Measurements from ENCODE around the gene CLK1. TPM values are rescaled to one million over a fixed set of nuclear protein-coding genes. Genes with fewer than 3 reads are reported as not detected.
"Not testable (repeated sequence)": the region's sequence is repeated elsewhere in the genome, so short reads cannot be mapped to it uniquely, and the experiment has no call there.

CLK1 gene
- total and polyA plus RNA-seq, 2 donors (not counting 3 experiments of a cell fraction or from before 2014, with no cell fraction given), result 61.4 to 92.4 TPM

- peaks cover 36% of the 10 kb centered on the region for H3K79me2 ChIP-seq (ENCODE audit: control insufficient read depth, insufficient read depth, low read length)
- POLR2A ChIA-PET, result interaction anchor here (0.7 kb wide), 1 partner anchor 13 kb away, joined by 3 read pairs; no protein-coding TSS in a partner anchor
Observed at GRCh38 chr2:200818732-200819131, 45.7 kb downstream of the CLK1 start.

GRCh38 chr2:200814917-200815316 lies 49.5 kb downstream of the CLK1 start:
- no TSS peak for BruUV-seq (replicated peaks)
- Histone ChIP-seq H3K4me2 (ENCODE audit: insufficient read depth, low read length) (no peak overlapping the region), H3K36me3 (ENCODE audit: control insufficient read depth in 2 of 2, extremely low read depth in 1 of 2, insufficient read depth in 2 of 2, low read length in 2 of 2) (peaks cover 27 to 46% of the 10 kb centered on the region in 2 experiments)

More at GRCh38 chr2:200818732-200819131, 45.7 kb downstream of the CLK1 start:
- H3K9me1 ChIP-seq (replicated peaks; ENCODE audit: control insufficient read depth, extremely low read depth, insufficient read depth, low read length); H3K27me3 ChIP-seq (ENCODE audit: control insufficient read depth in 2 of 2, insufficient read depth in 2 of 2, low read length in 2 of 2); DNase-seq (ENCODE audit: low read depth, low spot score); H3K27ac ChIP-seq (ENCODE audit: insufficient read depth, low read depth, low read length); H3K9me3 ChIP-seq (replicated peaks; ENCODE audit: control insufficient read depth, insufficient read depth, low read length); BruUV-seq (replicated peaks); H3K4me1 ChIP-seq (ENCODE audit: control insufficient read depth, extremely low read depth, insufficient read depth, low read length); H2AFZ ChIP-seq (ENCODE audit: low read depth, low read length); FAIRE-seq; H3K4me3 ChIP-seq (replicated peaks in 1 of 3; ENCODE audit: insufficient read depth in 1 of 3, low read depth in 1 of 3, low read length in 3 of 3); H3K9ac ChIP-seq (replicated peaks; ENCODE audit: extremely low read depth, insufficient read depth, low read length); dilution Hi-C loops (cut with MboI; ENCODE audit: extremely low pct_ligation_motif_present, low sequenced_read_pairs); intact Hi-C loops (cut with micrococcal nuclease); H3K4me2 ChIP-seq (ENCODE audit: insufficient read depth, low read length): not testable (repeated sequence)
- peaks cover 13% of the 10 kb centered on the region for H4K20me1 ChIP-seq (replicated peaks; ENCODE audit: control insufficient read depth, extremely low read depth, insufficient read depth, low read length)
- H3K36me3 ChIP-seq (ENCODE audit: control insufficient read depth in 2 of 2, extremely low read depth in 1 of 2, insufficient read depth in 2 of 2, low read length in 2 of 2), result peaks cover 37 to 53% of the 10 kb centered on the region in 2 experiments
- CTCF ChIA-PET, result interaction anchor here (1.0 to 2.2 kb wide), 6 partner anchors 9 to 115 kb away, joined by 3 to 9 read pairs (median 4); no protein-coding TSS in a partner anchor

More at GRCh38 chr2:200814917-200815316, 49.5 kb downstream of the CLK1 start:
- H3K4me1 ChIP-seq (ENCODE audit: control insufficient read depth, extremely low read depth, insufficient read depth, low read length), result peaks cover 28% of the 10 kb centered on the region
- H2AFZ ChIP-seq (ENCODE audit: low read depth, low read length), result no peak overlapping the region
- peaks cover 57% of the 10 kb centered on the region for H3K79me2 ChIP-seq (ENCODE audit: control insufficient read depth, insufficient read depth, low read length)
- DNase-seq (ENCODE audit: low read depth, low spot score), result no peak
- TF ChIP-seq POLR2A (IDR thresholded peaks at IDR 0.05; ENCODE audit: low read depth, low read length) (no peak), FOS (IDR thresholded peaks at IDR 0.05; ENCODE audit: borderline replicate concordance, insufficient read depth, low read length) (no peak), MYC (IDR thresholded peaks at IDR 0.05; ENCODE audit: low read depth, low read length) (no peak), EZH2 (IDR thresholded peaks at IDR 0.05; ENCODE audit: borderline replicate concordance, low read depth, low read length, severe bottlenecking) (no peak), MAX (IDR thresholded peaks at IDR 0.05; ENCODE audit: insufficient read depth, insufficient read length) (no peak), JUN (IDR thresholded peaks at IDR 0.05; ENCODE audit: borderline replicate concordance, insufficient read depth, insufficient read length, low read depth) (no peak), CTCF (IDR thresholded peaks at IDR 0.05; ENCODE audit: extremely low read depth in 1 of 2, insufficient read depth in 1 of 2, low read depth in 1 of 2, low read length in 2 of 2) (no peak), GATA2 (IDR thresholded peaks at IDR 0.05; ENCODE audit: insufficient read depth, insufficient read length, low read depth, low read length) (no peak), POLR2AphosphoS5 (IDR thresholded peaks at IDR 0.05; ENCODE audit: insufficient read depth, low read depth, low read length) (no peak)
- no peaks in the 10 kb centered on the region for H3K27me3 ChIP-seq (ENCODE audit: control insufficient read depth in 2 of 2, insufficient read depth in 2 of 2, low read length in 2 of 2)
- intact Hi-C loops (cut with micrococcal nuclease) (loop anchor here (5.0 kb wide), 1 partner anchor 833 kb away; no protein-coding TSS in a partner anchor), dilution Hi-C loops (cut with MboI; ENCODE audit: extremely low pct_ligation_motif_present, low sequenced_read_pairs) (no loop called here)
- H3K4me3 ChIP-seq (replicated peaks in 1 of 3; ENCODE audit: insufficient read depth in 1 of 3, low read depth in 1 of 3, low read length in 3 of 3), result no peak overlapping the region
- no peaks in the 10 kb centered on the region for H3K9me3 ChIP-seq (replicated peaks; ENCODE audit: control insufficient read depth, insufficient read depth, low read length)
- ChIA-PET POLR2A (interaction anchor here (1.7 kb wide), 1 partner anchor 102 kb away, joined by 8 read pairs; no protein-coding TSS in a partner anchor), CTCF (interaction anchor here (0.7 to 3.0 kb wide), 3 partner anchors 79 to 99 kb away, joined by 3 to 10 read pairs (median 3); no protein-coding TSS in a partner anchor)
- no peaks in the 10 kb centered on the region for H3K9me1 ChIP-seq (replicated peaks; ENCODE audit: control insufficient read depth, extremely low read depth, insufficient read depth, low read length)
- no peak overlapping the region for H3K9ac ChIP-seq (replicated peaks; ENCODE audit: extremely low read depth, insufficient read depth, low read length)
- H3K27ac ChIP-seq (ENCODE audit: insufficient read depth, low read depth, low read length), result no peak overlapping the region
- peaks cover 13% of the 10 kb centered on the region for H4K20me1 ChIP-seq (replicated peaks; ENCODE audit: control insufficient read depth, extremely low read depth, insufficient read depth, low read length)
- no peak for FAIRE-seq

Data from endothelial cell of umbilical vein (primary cell).